IMR-90 (cell line): ENCODE data around the gene MACIR. TPM values are rescaled to one million over a fixed set of nuclear protein-coding genes. Genes with fewer than 3 reads are reported as not detected.
A peak's percentile ranks its signal among the peaks of the same experiment; 100 is the strongest.

Experiments used
- ATAC-seq: fragments of 200-7000 bp; cut with Tn5 transposase; 2 replicates; pipeline ENCODE4 v1.9.1; 2020; ENCODE audit warnings: low read depth, mild to moderate bottlenecking, moderate library complexity
- BruUV-seq: library from RNA; stranded (reverse); fragments of 400-500 nt; replicated peaks from 2 replicates; lab custom pipeline; 2021; lab: Mats Ljungman, UMichigan
- CTCF ChIA-PET: fragments of 300-600 bp; formaldehyde crosslinking; extraction: SDS; loops from one replicate; lab custom pipeline; 2021; ENCODE audit warnings: antibody characterized with exemption; lab: Yijun Ruan, JAX
- POLR2A ChIA-PET: fragments of 300-600 bp; sonication (Branson Sonifier 250); formaldehyde crosslinking; loops from one replicate; lab custom pipeline; 2022; ENCODE audit warnings: antibody characterized with exemption; ENCODE audit not compliant: unreplicated experiment; lab: Charles Lee
- DNase-seq: peaks from one replicate; pipeline ENCODE4 v3.0.0; 2013
- H2AFZ ChIP-seq: replicated peaks from 2 replicates; pipeline ENCODE3; 2013; ENCODE audit warnings: low read length, mild to moderate bottlenecking; ENCODE audit not compliant: poor library complexity
- H2AK5ac ChIP-seq: 2 replicates; pipeline ENCODE4 v1.6.1; 2013; ENCODE audit warnings: low read depth, low read length, inconsistent platforms
- H2AK9ac ChIP-seq: replicated peaks from 2 replicates; pipeline ENCODE3; 2013; ENCODE audit warnings: mild to moderate bottlenecking, low read depth, low read length, moderate library complexity; ENCODE audit not compliant: poor library complexity
- H2BK120ac ChIP-seq: 2 replicates; pipeline ENCODE4 v1.6.1; 2013; ENCODE audit warnings: low read depth, low read length, inconsistent platforms
- H2BK15ac ChIP-seq: 3 replicates; pipeline ENCODE4 v1.6.1; 2013; ENCODE audit warnings: low read depth, low read length, inconsistent platforms
- H2BK20ac ChIP-seq: 2 replicates; pipeline ENCODE4 v1.6.1; 2013; ENCODE audit warnings: low read depth, mild to moderate bottlenecking, inconsistent platforms, low read length, moderate library complexity
- H2BK5ac ChIP-seq: 2 replicates; pipeline ENCODE4 v1.6.1; 2013; ENCODE audit warnings: mild to moderate bottlenecking, low read depth, low read length, inconsistent platforms; ENCODE audit not compliant: poor library complexity, severe bottlenecking
- H3K14ac ChIP-seq: replicated peaks from 2 replicates; pipeline ENCODE4 v1.6.1; 2013; ENCODE audit warnings: low read depth, low read length, inconsistent platforms
- H3K18ac ChIP-seq: 2 replicates; pipeline ENCODE4 v1.6.1; 2013; ENCODE audit warnings: low read depth, low read length, control low read depth
- H3K23ac ChIP-seq: 2 replicates; pipeline ENCODE4 v1.6.1; 2013; ENCODE audit warnings: low read depth, low read length, inconsistent platforms
- H3K27ac ChIP-seq: 2 replicates; pipeline ENCODE4 v1.5.1; 2013; ENCODE audit warnings: mild to moderate bottlenecking, control low read depth, low read length; ENCODE audit not compliant: insufficient read depth
- H3K27me3 ChIP-seq: 2 replicates; pipeline ENCODE4 v1.6.1; 2013; ENCODE audit warnings: low read length; ENCODE audit not compliant: control insufficient read depth, insufficient read depth
- H3K36me3 ChIP-seq: 2 replicates; pipeline ENCODE4 v1.6.1; 2013; ENCODE audit warnings: low read length, mixed read lengths; ENCODE audit not compliant: control insufficient read depth, insufficient read depth
- H3K4ac ChIP-seq: 2 replicates; pipeline ENCODE4 v1.6.1; 2013; ENCODE audit warnings: low read depth, low read length, inconsistent platforms
- H3K4me1 ChIP-seq: 2 replicates; pipeline ENCODE4 v1.6.1; 2013; ENCODE audit warnings: low read length, mixed read lengths; ENCODE audit not compliant: control insufficient read depth, insufficient read depth
- H3K4me2 ChIP-seq: 2 replicates; pipeline ENCODE4 v1.6.1; 2013; ENCODE audit warnings: low read depth, mild to moderate bottlenecking, control low read depth, low read length, moderate library complexity
- H3K4me3 ChIP-seq: 2 replicates; pipeline ENCODE4 v1.5.1; 2013; ENCODE audit warnings: low read depth, mild to moderate bottlenecking, control low read depth, low read length, moderate library complexity; ENCODE audit not compliant: insufficient read depth
- H3K56ac ChIP-seq: 2 replicates; pipeline ENCODE4 v1.6.1; 2013; ENCODE audit warnings: low read length, inconsistent platforms; ENCODE audit not compliant: insufficient read depth; ENCODE audit errors: extremely low read depth
- H3K79me1 ChIP-seq, 2 experiments: 2 replicates each; pipeline ENCODE4 v1.6.1; 2013; ENCODE audit warnings: low read length in 2 of 2, inconsistent platforms in 1 of 2, low read depth in 1 of 2
- H3K9ac ChIP-seq: 2 replicates; pipeline ENCODE4 v1.6.1; 2013; ENCODE audit warnings: low read depth, low read length, control low read depth
- H3K9me1 ChIP-seq: 2 replicates; pipeline ENCODE4 v1.6.1; 2013; ENCODE audit warnings: low read length, inconsistent platforms; ENCODE audit not compliant: insufficient read depth
- H3K9me3 ChIP-seq: 2 replicates; pipeline ENCODE4 v1.6.1; 2013; ENCODE audit warnings: low read length; ENCODE audit not compliant: control insufficient read depth, insufficient read depth
- H4K20me1 ChIP-seq: 2 replicates; pipeline ENCODE4 v1.6.1; 2013; ENCODE audit warnings: low read length, inconsistent platforms; ENCODE audit not compliant: insufficient read depth
- H4K5ac ChIP-seq: 2 replicates; pipeline ENCODE4 v1.6.1; 2013; ENCODE audit warnings: mild to moderate bottlenecking, low read depth, low read length, control low read depth
- H4K8ac ChIP-seq, 2 experiments: 2 replicates each; pipeline ENCODE4 v1.6.1; 2013; ENCODE audit warnings: low read depth in 2 of 2, low read length in 2 of 2, control low read depth in 1 of 2, inconsistent platforms in 1 of 2
- H4K91ac ChIP-seq: 2 replicates; pipeline ENCODE4 v1.6.1; 2013; ENCODE audit warnings: low read depth, low read length, inconsistent platforms; ENCODE audit not compliant: insufficient read depth
- CEBPB ChIP-seq: IDR thresholded peaks from 2 replicates; pipeline ENCODE4 v1.6.1; 2012; ENCODE audit warnings: low read depth, low read length, improper control_type of control experiment
- FOS ChIP-seq: fragments of 150-350 bp; IDR thresholded peaks from 2 replicates; pipeline ENCODE4 v1.6.1; 2016; ENCODE audit warnings: low read depth, low read length
- MAFK ChIP-seq: IDR thresholded peaks from 2 replicates; pipeline ENCODE4 v1.6.1; 2012; ENCODE audit warnings: low read depth, low read length, improper control_type of control experiment
- MAZ ChIP-seq: IDR thresholded peaks from 2 replicates; pipeline ENCODE4 v1.6.1; 2012; ENCODE audit warnings: low read depth, mild to moderate bottlenecking, low read length, improper control_type of control experiment, moderate library complexity, borderline replicate concordance
- POLR2A ChIP-seq: IDR thresholded peaks from 2 replicates; pipeline ENCODE4 v1.6.1; 2012; ENCODE audit warnings: mild to moderate bottlenecking, low read depth, low read length
- RAD21 ChIP-seq: IDR thresholded peaks from 2 replicates; pipeline ENCODE4 v1.6.1; 2012; ENCODE audit warnings: low read length, improper control_type of control experiment
- RCOR1 ChIP-seq: IDR thresholded peaks from 2 replicates; pipeline ENCODE4 v1.6.1; 2012; ENCODE audit warnings: mild to moderate bottlenecking, low read length, improper control_type of control experiment; ENCODE audit not compliant: insufficient replicate concordance
- RFX5 ChIP-seq: IDR thresholded peaks from 2 replicates; pipeline ENCODE4 v1.8.0; 2012; ENCODE audit warnings: low read depth, mild to moderate bottlenecking, low read length, moderate library complexity
- SMC3 ChIP-seq: fragments of 150-350 bp; IDR thresholded peaks from 2 replicates; pipeline ENCODE4 v1.6.1; 2016; ENCODE audit warnings: low read depth, mild to moderate bottlenecking, antibody characterized with exemption, low read length, moderate library complexity
- USF2 ChIP-seq: fragments of 150-350 bp; IDR thresholded peaks from 2 replicates; pipeline ENCODE4 v1.6.1; 2017; ENCODE audit warnings: mild to moderate bottlenecking, antibody characterized with exemption, low read length, low read depth
- dilution Hi-C: fragments of 300-500 bp; cut with HindIII; formaldehyde crosslinking; loops from one replicate; pipeline ENCODE4 v1.14.3; 2018; ENCODE audit warnings: low sequenced_read_pairs; ENCODE audit not compliant: unreplicated experiment
- in situ Hi-C: fragments of 300-500 bp; cut with MboI; formaldehyde crosslinking; loops from 3 replicates; pipeline ENCODE4 v1.14.3; 2019; ENCODE audit warnings: low sequenced_read_pairs, inconsistent platforms, mixed read lengths
- intact Hi-C: fragments of 100-400 bp; cut with micrococcal nuclease; formaldehyde crosslinking; loops from 2 replicates; pipeline ENCODE4 v1.10.0; 2022
- polyA plus RNA-seq, 3 experiments: library from polyadenylated mRNA; depleted of rRNA; stranded (reverse); fragments of >200 nt; gene quantifications; 2 replicates each; pipeline ENCODE4 v1.2.3, GENCODE V29; 2012; ENCODE audit warnings: low replicate concordance in 1 of 3
- total RNA-seq: library from RNA; depleted of rRNA; stranded (reverse); fragments of >200 nt; gene quantifications from 2 replicates; pipeline ENCODE4 v1.2.3, GENCODE V29; 2012
- TF ChIP-seq, protein P1 (sequence below): fragments of 150-350 bp; IDR thresholded peaks from 2 replicates; pipeline ENCODE4 v1.6.1; 2016; ENCODE audit warnings: low read depth, mild to moderate bottlenecking, low read length, moderate library complexity, borderline replicate concordance

Gene MACIR
- total and polyA plus RNA-seq, 2 of the 4 experiments (the other 2 are of a cell fraction) = 11.1 to 21.3 TPM

GRCh38 chr5:103327893-103328292 lies 69.3 kb downstream of the MACIR start:
- BruUV-seq = no TSS peak
- POLR2A ChIA-PET = no interaction called here

More at GRCh38 chr5:103327893-103328292, 69.3 kb downstream of the MACIR start:
- ATAC-seq (no peak), DNase-seq (no peak)
- Histone ChIP-seq H4K5ac (no peak overlapping the region), H3K27me3 (peaks cover 2% of the 10 kb centered on the region; the same call in 1 of the 2 replicates), H3K4ac (no peak overlapping the region), H2BK120ac (no peak overlapping the region), H2BK5ac (peak overlapping the region; percentile 49), H3K9me3 (no peaks in the 10 kb centered on the region), H3K56ac (no peak overlapping the region), H4K91ac (no peak overlapping the region), H3K9ac (no peak overlapping the region), H2BK15ac (no peak overlapping the region), H4K20me1 (no peaks in the 10 kb centered on the region), H3K36me3 (no peaks in the 10 kb centered on the region), H3K79me1 (no peaks in the 10 kb centered on the region), H2AFZ (no peak overlapping the region), H3K4me3 (no peak overlapping the region), H3K9me1 (no peaks in the 10 kb centered on the region), H4K8ac (no peak overlapping the region), H3K23ac (no peak overlapping the region), H2AK9ac (no peak overlapping the region), H2AK5ac (no peak overlapping the region), H3K14ac (no peak overlapping the region), H2BK20ac (no peak overlapping the region), H3K4me1 (no peaks in the 10 kb centered on the region), H3K18ac (no peak overlapping the region), H3K4me2 (no peak overlapping the region), H3K27ac (no peak overlapping the region)
- CTCF ChIA-PET = no interaction called here
- TF ChIP-seq FOS = no peak
- TF ChIP-seq CEBPB = no peak
- no peak for TF ChIP-seq RFX5
- TF ChIP-seq MAZ = no peak
- TF ChIP-seq, protein P1, sequence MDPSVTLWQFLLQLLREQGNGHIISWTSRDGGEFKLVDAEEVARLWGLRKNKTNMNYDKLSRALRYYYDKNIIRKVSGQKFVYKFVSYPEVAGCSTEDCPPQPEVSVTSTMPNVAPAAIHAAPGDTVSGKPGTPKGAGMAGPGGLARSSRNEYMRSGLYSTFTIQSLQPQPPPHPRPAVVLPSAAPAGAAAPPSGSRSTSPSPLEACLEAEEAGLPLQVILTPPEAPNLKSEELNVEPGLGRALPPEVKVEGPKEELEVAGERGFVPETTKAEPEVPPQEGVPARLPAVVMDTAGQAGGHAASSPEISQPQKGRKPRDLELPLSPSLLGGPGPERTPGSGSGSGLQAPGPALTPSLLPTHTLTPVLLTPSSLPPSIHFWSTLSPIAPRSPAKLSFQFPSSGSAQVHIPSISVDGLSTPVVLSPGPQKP = no peak
- no peak for TF ChIP-seq MAFK
- no peak for TF ChIP-seq RCOR1
- TF ChIP-seq RAD21 = no peak
- TF ChIP-seq POLR2A = no peak
- no peak for TF ChIP-seq SMC3
- no peak for TF ChIP-seq USF2
- intact Hi-C loops = no loop called here
- dilution Hi-C loops = no loop called here
- in situ Hi-C loops = no loop called here
